ENCODE results near the gene CCDC57. TPM values are rescaled to one million over a fixed set of nuclear protein-coding genes. Genes with fewer than 3 reads are reported as not detected.

The CCDC57 gene
- total and polyA plus RNA-seq, 2 of the 8 experiments (the other 6 are each of a cell fraction or from before 2014, with no cell fraction given), result 8.4 to 12.9 TPM

DNA sequence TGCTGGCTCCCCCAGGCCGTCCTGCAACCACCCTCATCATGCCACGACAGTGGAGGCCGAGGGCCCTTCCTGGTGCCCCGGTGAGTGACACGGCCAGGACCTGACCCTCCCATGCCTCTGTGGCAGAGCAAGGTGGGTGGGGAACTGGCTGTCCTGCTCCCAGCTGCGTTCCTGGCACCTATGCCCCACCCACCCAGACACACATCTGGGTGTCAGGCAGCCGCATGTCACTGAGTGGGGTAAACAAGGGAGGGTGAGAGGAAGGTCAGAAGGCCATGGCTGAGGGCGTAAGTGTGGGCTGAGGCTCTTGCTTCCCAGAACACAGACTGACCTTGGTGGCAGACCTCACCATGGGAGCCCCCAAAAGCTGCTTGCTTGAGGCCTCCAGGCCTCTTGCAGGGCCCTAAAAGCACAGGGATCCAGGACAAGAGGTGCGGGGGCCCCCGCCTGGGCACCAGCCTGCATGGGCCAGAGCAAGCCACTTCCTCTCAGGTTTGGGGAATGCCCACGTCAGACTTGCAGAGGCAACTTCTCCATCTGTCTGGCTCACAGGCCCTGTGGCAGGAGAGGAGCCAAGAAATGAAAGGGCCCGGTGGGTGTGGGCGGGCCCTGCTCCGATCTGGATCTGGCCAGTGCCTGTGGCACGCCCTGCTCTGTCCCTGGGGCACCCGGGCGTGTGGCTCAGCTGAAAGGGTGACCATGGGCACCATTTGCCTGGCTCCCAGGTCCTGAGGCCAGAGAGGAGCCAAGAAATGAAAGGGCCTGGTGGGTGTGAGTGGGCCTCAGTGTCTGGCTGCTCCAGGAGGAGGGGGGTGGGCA is 3.9 kb upstream of the CCDC57 start:
- no peak for FAIRE-seq
- Histone ChIP-seq H3K4ac (replicated peaks; ENCODE audit: insufficient read length, low read depth, low read length) (no peak overlapping the region), H4K5ac (ENCODE audit: insufficient read length, low read depth, low read length) (no peak overlapping the region), H3K14ac (ENCODE audit: insufficient read length) (no peak overlapping the region), H3K23me2 (ENCODE audit: low read depth, low read length) (peaks cover 4% of the 10 kb centered on the region; the same call in 1 of the 2 replicates), H2AFZ (ENCODE audit: low read length) (no peak overlapping the region), H4K20me1 (replicated peaks in 1 of 2; ENCODE audit: control insufficient read depth in 1 of 2, insufficient read depth in 2 of 2, low read length in 2 of 2) (peaks cover 0 to 2% of the 10 kb centered on the region in 2 experiments), H3K27me3 (replicated peaks in 1 of 4; ENCODE audit: control insufficient read depth in 3 of 4, extremely low read depth in 1 of 4, insufficient read depth in 3 of 4, low read length in 3 of 4) (peaks cover 2 to 21% (median 12%) of the 10 kb centered on the region in 4 experiments), H3K79me2 (ENCODE audit: control insufficient read depth in 1 of 2, insufficient read depth in 2 of 2, low read length in 2 of 2) (no peaks in the 10 kb centered on the region), H2BK120ac (replicated peaks; ENCODE audit: low read depth, low read length) (no peak overlapping the region), H3K9ac (replicated peaks in 1 of 4; ENCODE audit: extremely low read depth in 1 of 4, low read depth in 3 of 4, low read length in 3 of 4) (no peak overlapping the region), H3K79me1 (ENCODE audit: low read depth, low read length) (no peaks in the 10 kb centered on the region), H3K36me3 (ENCODE audit: control insufficient read depth in 2 of 4, insufficient read depth in 4 of 4, low read length in 3 of 4) (no peaks in the 10 kb centered on the region), H3K4me2 (ENCODE audit: insufficient read depth in 1 of 2, low read depth in 2 of 2, low read length in 2 of 2) (no peak overlapping the region), H3K56ac (replicated peaks; ENCODE audit: insufficient read length, low read depth, low read length) (no peak overlapping the region), H2BK15ac (ENCODE audit: low read length) (no peak overlapping the region), H3K4me1 (replicated peaks in 1 of 4; ENCODE audit: control insufficient read depth in 3 of 4, insufficient read depth in 4 of 4, low read length in 3 of 4) (peaks cover 0 to 4% (median under 1%) of the 10 kb centered on the region in 4 experiments; a peak in 2 of 7 replicates), H3K4me3 (ENCODE audit: extremely low read depth in 1 of 4, insufficient read depth in 2 of 4, low read depth in 3 of 4, low read length in 4 of 4) (no peak overlapping the region), H3K18ac (ENCODE audit: extremely low read depth, low read length) (no peak overlapping the region), H3K23ac (ENCODE audit: insufficient read length) (no peak overlapping the region), H2BK12ac (ENCODE audit: low read depth, low read length) (no peak overlapping the region), H2AK5ac (ENCODE audit: low read depth, low read length) (no peak overlapping the region), H4K91ac (replicated peaks; ENCODE audit: insufficient read length, low read length) (no peak overlapping the region), H2BK5ac (ENCODE audit: low read depth, low read length) (no peak overlapping the region), H4K8ac (ENCODE audit: extremely low read depth, insufficient read depth, low read length) (no peak overlapping the region; the same call in 1 of the 2 replicates), H3K27ac (ENCODE audit: low read depth, low read length) (no peak overlapping the region), H3K9me3 (ENCODE audit: insufficient read depth in 2 of 2, low read depth in 1 of 2, low read length in 1 of 2) (no peaks in the 10 kb centered on the region; a peak in 1 of 4 replicates), H2BK20ac (ENCODE audit: low read length) (no peak overlapping the region)
- TF ChIP-seq ASH2L (IDR thresholded peaks at IDR 0.05; ENCODE audit: low read length) (no peak), NRF1 (IDR thresholded peaks at IDR 0.05; ENCODE audit: low read depth, low read length) (no peak), CBX5 (IDR thresholded peaks at IDR 0.05; ENCODE audit: low read depth, low read length) (no peak), TAF1 (IDR thresholded peaks at IDR 0.05; ENCODE audit: low read depth, low read length) (no peak), CEBPB (IDR thresholded peaks at IDR 0.05; ENCODE audit: low read depth, low read length) (no peak)
- ChIA-PET CTCF (ENCODE audit: partially characterized antibody) (no interaction called here), POLR2A (ENCODE audit: partially characterized antibody) (interaction anchor here (3.6 kb wide), 1 partner anchor 12 kb away, joined by 11 read pairs; the partner anchor contains the start of gene SLC16A3)
- WGBS, 2 experiments (ENCODE audit: extremely low coverage in 1 of 2, insufficient coverage in 1 of 2, insufficient read length in 1 of 2, insufficient replicate concordance in 2 of 2, low coverage in 1 of 2, low lambda C conversion rate in 2 of 2, missing lambda C conversion rate in 1 of 2), result 83% methylated on average over 17 of the region's 17 CpGs; no CpG with 5 or more reads in 1 of the 2 experiments
- DNase-seq (ENCODE audit: low read depth in 1 of 2, low spot score in 2 of 2), result no peak
